Activated CD4-positive, alpha-beta T cell treated with anti-CD3 and anti-CD28 coated beads, Interleukin-2, amount 50 U/mL, for 4 hours (primary cell): Measurements from ENCODE around the gene ACSL3.
"Not testable (repeated sequence)": the region's sequence is repeated elsewhere in the genome, so short reads cannot be mapped to it uniquely, and the experiment has no call there.

Experiments used
- DNase-seq, 2 experiments: peaks; one replicate each; pipeline ENCODE4 v3.0.0-alpha.2; 2020

ACSL3 gene

GRCh38 chr2:222982010-222982908 lies 121.4 kb downstream of the ACSL3 start:
- DNase-seq = no peak

GRCh38 chr2:222982909-222983265 lies 122.1 kb downstream of the ACSL3 start:
- DNase-seq = no peak

- DNase-seq = no peak
Measured at GRCh38 chr2:222984908-222985307, 124.1 kb downstream of the ACSL3 start.

GRCh38 chr2:222989431-222989830 lies 128.6 kb downstream of the ACSL3 start:
- no peak for DNase-seq

- DNase-seq = not testable (repeated sequence)
Measured at GRCh38 chr2:222990206-222990605, 129.4 kb downstream of the ACSL3 start.

- DNase-seq = no peak
Measured at GRCh38 chr2:222992137-222992536, 131.3 kb downstream of the ACSL3 start.
